Astrocyte (in vitro differentiated cells and primary cell): ENCODE data around the gene IQCE.
"Not testable (repeated sequence)": the region's sequence is repeated elsewhere in the genome, so short reads cannot be mapped to it uniquely, and the experiment has no call there.

Experiments
- CTCF ChIP-seq: IDR thresholded peaks from 2 replicates; pipeline ENCODE4 v1.5.1; 2011; ENCODE audit warnings: low read depth, mild to moderate bottlenecking, inconsistent platforms, low read length, moderate library complexity; ENCODE audit not compliant: insufficient read depth
- EZH2 ChIP-seq: IDR thresholded peaks from 2 replicates; pipeline ENCODE4 v1.6.1; 2012; ENCODE audit warnings: mild to moderate bottlenecking, low read length, inconsistent platforms; ENCODE audit not compliant: insufficient read depth

DNA sequence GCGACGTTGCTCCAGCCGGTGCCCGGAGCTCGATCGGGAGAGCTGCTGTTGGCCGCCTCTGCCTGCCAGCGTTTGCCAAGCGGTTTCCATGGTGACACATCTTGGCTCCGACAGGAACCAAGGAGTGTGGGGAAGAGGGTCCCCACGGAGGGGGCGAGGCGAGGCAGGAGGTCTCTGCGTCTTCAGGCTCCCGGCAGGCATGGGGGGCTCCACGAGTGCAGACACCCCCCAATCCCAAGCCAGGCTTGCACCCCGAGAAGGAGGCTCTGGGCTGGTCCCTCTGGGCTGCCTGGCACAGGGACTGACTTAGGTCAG, 27.0 kb upstream of the IQCE start:
- not testable (repeated sequence) for TF ChIP-seq CTCF, EZH2
